GM12874 (cell line): Measurements from ENCODE around the gene CCL7.

Source experiments
- CTCF ChIP-seq: IDR thresholded peaks from 2 replicates; pipeline ENCODE4 v1.5.1; 2011; ENCODE audit warnings: low read depth, mild to moderate bottlenecking, control low read depth, low read length, moderate library complexity; ENCODE audit not compliant: insufficient read depth

CCL7 gene

GRCh38 chr17:34227707-34228106 lies 42.3 kb upstream of the CCL7 start:
- TF ChIP-seq CTCF = no peak

GRCh38 chr17:34228781-34229180 lies 41.2 kb upstream of the CCL7 start:
- TF ChIP-seq CTCF = no peak

- no peak for TF ChIP-seq CTCF
These were observed 39.7 kb upstream of the CCL7 start for GRCh38 chr17:34230342-34230741.

GRCh38 chr17:34234616-34235015 lies 35.4 kb upstream of the CCL7 start:
- TF ChIP-seq CTCF = no peak

- no peak for TF ChIP-seq CTCF
These were observed 34.5 kb upstream of the CCL7 start for GRCh38 chr17:34235389-34236028.

- no peak for TF ChIP-seq CTCF
These were observed 33.6 kb upstream of the CCL7 start for GRCh38 chr17:34236281-34236892.

GRCh38 chr17:34237458-34237857 lies 32.6 kb upstream of the CCL7 start:
- no peak for TF ChIP-seq CTCF
